Esophagus squamous epithelium (tissue), 5 donors: ENCODE measurements around the gene PSMG4. TPM values are rescaled to one million over a fixed set of nuclear protein-coding genes. Genes with fewer than 3 reads are reported as not detected.

Experiments used
- DNase-seq: peaks from one replicate; lab custom pipeline; 2025; lab: John Stamatoyannopoulos, UW
- H3K27ac ChIP-seq, 4 donors: fragments of 200-600 bp; sonication (generic); one replicate each; pipeline ENCODE4 v1.5.1; 2016 to 2019; ENCODE audit warnings: mild to moderate bottlenecking in 1 of 4
- H3K27me3 ChIP-seq, 4 donors: fragments of 200-600 bp; sonication (generic); 1 replicate in 3 of 4; 2 replicates in 1 of 4; pipeline versions ENCODE4 v1.5.1 to v1.6.0; 2017 to 2021; ENCODE audit warnings: antibody characterized with exemption in 1 of 4
- H3K36me3 ChIP-seq, 3 donors: fragments of 200-600 bp; sonication (generic); one replicate each; pipeline ENCODE4 v1.5.1; 2016 to 2019
- H3K4me1 ChIP-seq, 3 donors: fragments of 200-600 bp; sonication (generic); one replicate each; pipeline ENCODE4 v1.5.1; 2017 to 2019
- H3K4me3 ChIP-seq, 4 donors: fragments of 200-600 bp; sonication (generic); 1 replicate in 3 of 4; 2 replicates in 1 of 4; pipeline ENCODE4 v1.5.1; 2016 to 2019; ENCODE audit warnings: mild to moderate bottlenecking in 2 of 4, moderate library complexity in 1 of 4
- H3K9me3 ChIP-seq, 3 donors: fragments of 200-600 bp; sonication (generic); one replicate each; pipeline ENCODE4 v1.5.1; 2016 to 2019
- CTCF ChIP-seq, 6 experiments: fragments of 450-650 bp in 4 of 6; fragments of 200-600 bp in 2 of 6; sonication (generic) in 2 of 6; IDR thresholded peaks; one replicate each; pipeline ENCODE4 v1.5.1; 2016 to 2019; ENCODE audit warnings: antibody characterized with exemption in 6 of 6, mild to moderate bottlenecking in 4 of 6, moderate library complexity in 4 of 6
- POLR2A ChIP-seq, 4 donors: fragments of 450-650 bp; IDR thresholded peaks; one replicate each; pipeline ENCODE4 v1.6.1; 2017; ENCODE audit warnings: antibody characterized with exemption in 4 of 4, mild to moderate bottlenecking in 4 of 4, moderate library complexity in 3 of 4
- WGBS, 2 donors: methylation state at CpG; one replicate each; pipeline ENCODE4 v1.1.5; 2018; 5-methylcytosine and 5-hydroxymethylcytosine counted together
- intact Hi-C: fragments of 100-400 bp; cut with DNase I; formaldehyde crosslinking; loops from one replicate; pipeline ENCODE4 v1.15.0; 2022
- total RNA-seq, 4 donors: library from RNA; depleted of rRNA; stranded (reverse); fragments of >200 nt; gene quantifications; one replicate each; pipeline ENCODE4 v1.1.0, GENCODE V29; 2016
- donor health status: DM: yes; HTN: yes; CAD: no.

PSMG4 gene
- total RNA-seq, 4 donors from 2014 or later = 9.4 to 36.0 (median 14.9) TPM

DNA sequence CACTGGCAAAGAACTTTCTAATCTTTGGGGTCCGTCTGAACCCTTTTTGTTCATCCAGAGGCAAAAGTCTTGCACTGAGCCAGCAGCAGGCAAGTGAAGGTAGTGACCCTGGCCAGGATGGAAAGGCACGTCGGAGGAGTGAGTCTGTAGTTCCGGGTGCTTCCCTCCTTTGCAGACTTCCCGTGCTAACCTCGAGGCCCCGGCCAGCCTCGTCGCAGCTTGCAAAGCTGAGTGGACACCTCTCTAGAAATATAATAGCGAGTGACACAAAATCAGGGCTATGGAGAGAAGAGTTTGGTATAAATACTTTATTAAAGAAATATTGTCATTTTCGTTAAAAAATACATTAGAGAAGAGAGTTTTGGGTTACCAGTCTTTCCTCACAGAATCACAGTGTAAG is 9.9 kb downstream of the PSMG4 start:
- TF ChIP-seq CTCF (IDR thresholded peaks at IDR 0.05) (no peak), POLR2A (IDR thresholded peaks at IDR 0.05) (no peak)
- 82 to 86% methylated on average over 10 to 11 of the region's 11 CpGs for WGBS, 2 donors
- H3K9me3 ChIP-seq = no peaks in the 10 kb centered on the region
- H3K4me3 ChIP-seq = no peak overlapping the region
- intact Hi-C loops = no loop called here
- no peak overlapping the region for H3K27ac ChIP-seq
- peaks cover 13 to 86% (median 19%) of the 10 kb centered on the region in 3 donors for H3K36me3 ChIP-seq
- no peak for DNase-seq
- no peaks in the 10 kb centered on the region for H3K27me3 ChIP-seq
- H3K4me1 ChIP-seq = peaks cover 0 to 40% (median 17%) of the 10 kb centered on the region in 3 donors

DNA sequence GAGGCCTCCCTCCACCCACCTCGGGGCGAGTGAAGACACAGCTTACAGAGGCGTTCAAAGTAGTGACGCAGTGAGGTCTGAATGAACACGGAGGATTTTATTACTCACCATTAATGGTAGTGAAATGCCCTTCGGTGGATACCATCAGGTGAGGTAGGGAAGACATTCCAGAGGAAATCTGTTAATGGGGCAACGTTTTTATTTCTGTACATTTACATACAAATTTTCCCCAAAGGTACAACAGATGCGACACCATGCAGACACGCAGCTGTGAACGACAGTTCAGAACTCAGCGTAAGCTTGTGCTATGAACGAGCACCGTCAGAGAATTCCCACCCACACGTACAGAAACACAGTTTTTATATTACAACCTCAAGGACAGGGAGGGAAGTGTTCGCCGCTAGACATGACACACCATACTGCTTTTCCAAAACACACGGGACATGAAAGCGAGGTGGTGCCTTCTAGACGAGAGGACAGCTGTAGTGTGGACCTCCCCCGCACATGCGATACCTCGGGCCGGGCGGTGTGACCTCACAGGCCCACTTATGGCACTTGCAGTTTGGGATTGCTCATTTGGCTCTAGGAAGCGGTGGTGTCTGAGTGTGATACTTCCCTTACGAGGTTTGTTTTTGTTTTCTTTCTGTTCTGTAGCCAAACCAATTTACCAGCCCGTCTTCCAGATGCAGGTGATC is 10.7 kb downstream of the PSMG4 start:
- Histone ChIP-seq H3K9me3 (no peaks in the 10 kb centered on the region), H3K36me3 (peaks cover 6 to 86% (median 19%) of the 10 kb centered on the region in 3 donors), H3K27me3 (no peaks in the 10 kb centered on the region), H3K27ac (no peak overlapping the region), H3K4me1 (peaks cover 0 to 32% (median 14%) of the 10 kb centered on the region in 3 donors), H3K4me3 (no peak overlapping the region)
- TF ChIP-seq POLR2A (IDR thresholded peaks at IDR 0.05) = no peak
- TF ChIP-seq CTCF (IDR thresholded peaks at IDR 0.05) = no peak
- no peak for DNase-seq
- 73 to 76% methylated on average over 27 of the region's 27 CpGs for WGBS, 2 donors
- intact Hi-C loops = no loop called here

DNA sequence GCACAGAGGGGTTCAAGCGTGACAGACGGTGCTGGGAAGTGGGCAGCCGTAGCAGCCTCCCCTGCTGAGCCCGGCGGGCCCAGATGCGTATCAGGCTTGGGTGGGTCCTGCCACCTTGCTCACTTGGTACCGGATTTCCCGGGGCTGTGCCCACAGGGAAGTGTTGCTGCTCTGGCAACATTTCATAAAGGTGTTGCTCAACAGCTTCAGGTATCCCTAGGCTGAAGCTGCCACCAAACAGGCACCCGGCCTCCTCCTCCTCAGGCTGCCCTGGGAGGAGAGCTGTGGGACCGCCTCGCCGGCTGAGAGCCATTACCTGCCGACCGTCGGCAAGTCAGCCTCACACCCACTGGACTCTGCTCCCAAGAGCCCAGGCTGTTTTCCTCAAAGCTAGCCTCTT is 11.5 kb downstream of the PSMG4 start:
- H3K9me3 ChIP-seq = no peaks in the 10 kb centered on the region
- H3K27ac ChIP-seq = no peak overlapping the region
- no peak for DNase-seq
- H3K4me1 ChIP-seq = peaks cover 0 to 24% (median 8%) of the 10 kb centered on the region in 3 donors
- H3K36me3 ChIP-seq = peaks cover 6 to 78% (median 19%) of the 10 kb centered on the region in 3 donors
- intact Hi-C loops = no loop called here
- H3K27me3 ChIP-seq = no peaks in the 10 kb centered on the region
- no peak overlapping the region for H3K4me3 ChIP-seq
- 57 to 71% methylated on average over 7 to 11 of the region's 15 CpGs for WGBS, 2 donors
- no peak for TF ChIP-seq CTCF (IDR thresholded peaks at IDR 0.05)
- TF ChIP-seq POLR2A (IDR thresholded peaks at IDR 0.05) = no peak

DNA sequence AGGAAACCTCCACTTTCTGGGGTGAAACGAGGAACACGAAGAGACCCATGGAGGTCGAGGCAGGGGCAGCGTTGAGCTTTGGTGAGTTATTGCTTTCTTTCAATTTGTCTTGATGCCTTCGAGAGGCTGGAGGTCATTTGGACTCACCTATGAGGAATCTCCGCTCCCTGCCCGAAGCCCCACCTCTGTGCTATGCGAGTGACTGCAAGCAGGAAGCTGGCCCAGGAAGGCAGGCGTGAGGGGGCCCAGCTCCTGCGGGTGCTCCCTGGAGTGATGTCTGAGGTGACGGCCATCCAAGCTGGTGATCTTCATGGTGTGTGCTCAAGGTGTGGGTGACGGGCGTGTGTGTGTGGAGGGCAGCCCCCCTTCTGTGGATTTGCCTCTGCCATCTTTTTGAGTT is 13.0 kb downstream of the PSMG4 start:
- Histone ChIP-seq H3K4me3 (no peak overlapping the region), H3K36me3 (peaks cover 6 to 87% (median 19%) of the 10 kb centered on the region in 3 donors), H3K27ac (no peak overlapping the region), H3K9me3 (no peaks in the 10 kb centered on the region), H3K4me1 (peaks cover 0 to 18% (median 3%) of the 10 kb centered on the region in 3 donors), H3K27me3 (no peaks in the 10 kb centered on the region)
- WGBS, 2 donors = 83 to 89% methylated on average over 6 to 8 of the region's 13 CpGs
- DNase-seq = no peak
- intact Hi-C loops = no loop called here
- TF ChIP-seq POLR2A (IDR thresholded peaks at IDR 0.05) (no peak), CTCF (IDR thresholded peaks at IDR 0.05) (no peak)

DNA sequence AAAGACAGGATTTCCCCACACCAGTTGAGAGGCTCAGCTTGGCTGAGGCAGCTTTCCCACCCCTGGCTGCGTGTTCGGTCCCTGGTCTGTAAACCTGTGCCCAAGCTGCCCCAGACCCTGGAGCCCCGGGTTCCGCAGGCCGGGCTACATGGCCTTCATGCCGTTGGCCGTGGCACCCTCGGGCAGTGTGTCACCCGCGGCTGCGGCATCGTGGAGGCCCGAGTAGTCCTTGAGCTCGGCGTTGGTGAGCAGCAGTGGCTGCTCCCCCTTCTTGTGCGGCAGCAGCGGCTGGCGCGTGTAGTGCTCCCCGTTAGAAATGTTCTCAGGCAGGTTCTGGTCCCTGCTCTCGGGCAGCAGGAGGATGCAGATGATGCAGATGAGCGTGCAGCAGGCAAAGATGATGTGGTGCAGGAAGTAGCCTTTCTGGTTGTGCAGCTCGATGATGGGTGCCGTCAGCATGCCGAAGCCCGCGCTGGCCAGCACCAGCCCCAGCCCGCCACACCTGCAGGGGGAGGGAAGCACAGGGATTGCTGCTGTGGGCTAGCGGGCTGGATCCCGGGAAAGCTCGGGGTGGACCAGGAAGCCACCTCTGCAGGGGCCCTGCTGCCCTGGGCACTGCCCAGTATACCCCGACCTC is 14.3 kb downstream of the PSMG4 start:
- no peaks in the 10 kb centered on the region for H3K9me3 ChIP-seq
- 77 to 85% methylated on average over 11 to 24 of the region's 32 CpGs for WGBS, 2 donors
- no peak for TF ChIP-seq POLR2A (IDR thresholded peaks at IDR 0.05)
- TF ChIP-seq CTCF (IDR thresholded peaks at IDR 0.05) = no peak
- H3K36me3 ChIP-seq = peaks cover 6 to 90% (median 19%) of the 10 kb centered on the region in 3 donors
- no peak overlapping the region for H3K27ac ChIP-seq
- no peaks in the 10 kb centered on the region for H3K27me3 ChIP-seq
- H3K4me3 ChIP-seq = no peak overlapping the region
- H3K4me1 ChIP-seq = peaks cover 0 to 6% (median 0%) of the 10 kb centered on the region in 3 donors
- intact Hi-C loops = no loop called here
- no peak for DNase-seq
